Ectodermal cell (in vitro differentiated cells): ENCODE measurements around the gene KRTAP10-1.
"Not testable (repeated sequence)": the region's sequence is repeated elsewhere in the genome, so short reads cannot be mapped to it uniquely, and the experiment has no call there.

ENCODE experiments used
- H3K27ac ChIP-seq: 2 replicates; pipeline ENCODE4 v1.7.0; 2013; ENCODE audit warnings: mild to moderate bottlenecking, low read depth, low read length; ENCODE audit not compliant: insufficient read depth, poor library complexity, severe bottlenecking
- H3K27me3 ChIP-seq: 2 replicates; pipeline ENCODE4 v1.7.0; 2013; ENCODE audit warnings: mild to moderate bottlenecking, low read length; ENCODE audit not compliant: insufficient read depth, control insufficient read depth, poor library complexity, severe bottlenecking
- H3K36me3 ChIP-seq: one replicate; pipeline ENCODE4 v1.7.0; 2013; ENCODE audit warnings: low read length; ENCODE audit not compliant: control insufficient read depth, insufficient read depth
- H3K4me1 ChIP-seq: one replicate; pipeline ENCODE4 v1.7.0; 2013; ENCODE audit warnings: low read length; ENCODE audit not compliant: control insufficient read depth, insufficient read depth
- H3K4me3 ChIP-seq: 2 replicates; pipeline ENCODE4 v1.7.0; 2013; ENCODE audit warnings: low read depth, low read length, control low read depth; ENCODE audit not compliant: insufficient read depth
- H3K9me3 ChIP-seq: 2 replicates; pipeline ENCODE4 v1.7.0; 2013; ENCODE audit warnings: mild to moderate bottlenecking, low read length, moderate library complexity; ENCODE audit not compliant: control insufficient read depth
- WGBS, 2 experiments: methylation state at CpG; one replicate each; pipeline ENCODE4 v1.1.7; 2013; ENCODE audit warnings: missing lambda C conversion rate in 2 of 2; 5-methylcytosine and 5-hydroxymethylcytosine counted together

KRTAP10-1 gene

DNA sequence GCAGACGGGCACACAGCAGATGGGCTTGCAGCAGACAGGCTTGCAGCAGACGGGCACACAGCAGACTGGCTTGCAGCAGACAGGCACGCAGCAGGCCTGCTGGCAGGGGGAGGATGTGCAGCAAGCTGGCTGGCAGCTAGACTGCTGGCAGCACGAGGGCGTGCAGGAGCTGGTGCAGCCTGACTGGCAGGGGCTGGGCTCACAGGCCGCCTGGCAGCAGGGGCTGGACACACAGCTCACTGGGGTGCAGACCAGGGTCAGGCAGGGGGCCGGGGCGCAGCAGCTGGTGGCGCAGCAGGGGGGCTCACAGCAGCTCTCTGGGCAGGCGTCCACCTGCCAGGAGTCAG is 18.3 kb upstream of the KRTAP10-1 start:
- not testable (repeated sequence) for H3K9me3 ChIP-seq, H3K36me3 ChIP-seq, H3K27ac ChIP-seq, H3K4me3 ChIP-seq, H3K27me3 ChIP-seq
- 65 to 71% methylated on average over 10 of the region's 10 CpGs for WGBS, 2 experiments
- H3K4me1 ChIP-seq = peaks cover 15% of the 10 kb centered on the region

DNA sequence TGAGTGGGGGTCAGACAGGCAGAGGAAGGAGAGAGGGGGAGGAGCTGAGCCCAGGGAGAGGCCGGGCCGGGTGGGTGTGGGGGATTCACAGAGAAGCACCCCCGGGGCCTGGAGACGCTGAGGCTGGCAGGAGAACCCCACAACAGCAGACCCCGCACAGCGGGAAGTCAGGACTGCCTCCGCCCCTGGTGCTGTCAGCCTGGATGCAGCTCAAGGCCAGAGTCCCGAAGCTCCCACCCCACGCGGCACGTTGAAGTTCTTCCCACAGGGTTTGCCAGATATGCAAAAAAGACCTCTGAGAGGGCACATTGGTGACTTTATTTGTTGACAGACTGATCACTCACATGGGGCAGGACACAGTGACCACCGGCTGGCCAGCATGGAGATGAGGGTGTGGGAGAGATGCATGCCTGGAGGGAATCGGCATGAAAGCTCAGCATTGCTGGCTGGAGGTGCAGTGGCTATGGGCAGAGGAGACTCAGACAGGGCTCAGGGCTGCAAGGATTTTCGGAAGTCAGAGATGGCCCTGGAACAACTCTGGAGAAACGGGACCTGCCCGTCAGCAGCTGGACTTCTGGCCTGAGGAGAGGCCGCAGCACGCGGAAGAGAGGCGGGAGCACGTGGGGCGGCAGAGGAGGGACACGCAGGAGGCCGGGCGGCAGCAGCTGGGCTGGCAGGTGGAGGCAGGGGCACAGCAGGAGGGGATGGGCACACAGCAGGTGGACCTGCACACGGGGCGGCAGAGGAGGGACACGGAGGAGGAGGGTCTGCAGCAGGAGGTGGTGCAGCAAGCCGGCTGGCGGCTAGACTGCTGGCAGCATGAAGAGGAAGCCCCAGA is 17.7 kb upstream of the KRTAP10-1 start:
- 76 to 79% methylated on average over 30 of the region's 30 CpGs for WGBS, 2 experiments
- Histone ChIP-seq H3K9me3 (no peaks in the 10 kb centered on the region), H3K27ac (no peak overlapping the region), H3K27me3 (no peaks in the 10 kb centered on the region), H3K36me3 (no peaks in the 10 kb centered on the region), H3K4me1 (peaks cover 16% of the 10 kb centered on the region), H3K4me3 (no peak overlapping the region)

DNA sequence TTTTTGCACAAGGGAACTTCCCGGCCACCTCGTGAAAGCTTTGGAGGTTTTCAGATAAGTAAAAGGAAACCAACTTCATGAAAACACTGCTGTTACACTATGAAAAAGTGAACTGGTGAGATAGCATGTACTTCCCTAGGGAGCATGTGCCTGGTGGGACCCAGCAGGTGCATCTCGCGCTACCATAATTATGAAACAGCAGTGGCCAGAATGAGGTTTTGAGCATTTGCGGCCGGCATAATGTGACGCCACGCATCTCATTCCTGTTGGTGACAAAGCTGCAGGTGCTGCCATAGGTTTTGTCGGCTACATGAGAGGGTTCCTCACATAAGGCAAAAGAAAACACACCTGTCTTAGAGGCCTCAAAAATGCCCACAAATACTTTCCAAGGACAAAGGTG is 16.9 kb upstream of the KRTAP10-1 start:
- Histone ChIP-seq H3K36me3 (no peaks in the 10 kb centered on the region), H3K27ac (no peak overlapping the region), H3K4me3 (no peak overlapping the region), H3K9me3 (no peaks in the 10 kb centered on the region), H3K27me3 (no peaks in the 10 kb centered on the region), H3K4me1 (peaks cover 19% of the 10 kb centered on the region)
- WGBS, 2 experiments = 92 to 93% methylated on average over 9 of the region's 9 CpGs

DNA sequence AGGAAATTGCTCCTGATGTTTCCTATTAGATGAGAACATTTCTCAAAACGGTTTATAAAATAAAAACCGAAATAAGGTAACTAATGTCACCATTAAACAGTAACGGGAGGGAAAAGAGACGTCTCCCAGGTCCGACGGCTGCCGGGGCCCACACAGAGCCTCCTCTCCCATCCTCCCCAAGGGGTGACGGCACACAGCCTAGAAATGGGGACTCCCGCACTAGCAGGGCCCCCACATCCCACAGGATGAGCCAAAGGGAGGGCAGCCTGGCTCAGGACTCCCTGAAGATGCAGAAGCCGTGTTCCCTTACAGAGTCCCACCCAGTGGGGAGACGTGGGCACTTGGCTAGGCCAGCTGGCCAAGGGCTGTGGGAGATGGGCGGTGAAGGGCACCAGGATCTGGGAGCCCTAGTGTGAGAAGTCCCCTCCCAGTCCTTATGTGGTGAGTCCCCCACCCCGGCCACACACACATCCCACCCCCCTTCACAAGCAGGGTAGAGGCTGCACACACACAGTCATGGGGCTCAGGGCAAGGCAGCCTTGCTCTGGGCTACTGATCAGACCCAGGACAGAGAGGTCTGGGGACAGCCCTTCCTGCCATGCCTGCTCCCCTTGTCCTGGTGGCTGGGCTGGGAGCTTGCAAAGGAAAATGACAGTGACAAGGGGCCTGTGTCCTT is 15.3 kb upstream of the KRTAP10-1 start:
- WGBS, 2 experiments = 93 to 95% methylated on average over 13 of the region's 13 CpGs
- H3K4me1 ChIP-seq = peaks cover 30% of the 10 kb centered on the region
- no peaks in the 10 kb centered on the region for H3K9me3 ChIP-seq
- no peaks in the 10 kb centered on the region for H3K27me3 ChIP-seq
- no peak overlapping the region for H3K4me3 ChIP-seq
- no peak overlapping the region for H3K27ac ChIP-seq
- no peaks in the 10 kb centered on the region for H3K36me3 ChIP-seq

DNA sequence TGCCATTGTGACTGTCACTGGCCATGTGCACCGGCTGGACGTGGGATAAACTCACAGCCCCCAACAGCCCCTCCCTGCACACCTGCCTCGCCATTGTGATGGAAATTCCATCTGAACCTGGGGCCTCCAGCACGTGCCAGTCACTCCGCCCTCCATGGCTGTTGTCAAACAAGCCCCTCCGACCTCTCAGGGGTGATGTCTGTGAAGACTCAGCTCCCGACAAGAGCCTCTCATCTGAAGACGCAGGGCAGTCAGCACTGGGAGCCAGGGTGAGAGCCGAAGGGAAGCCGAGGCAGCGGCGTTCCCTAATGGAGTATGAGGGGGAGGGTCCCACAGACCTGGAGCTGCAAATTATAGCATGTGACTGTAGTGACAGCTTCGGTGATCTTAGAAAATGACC is 12.7 kb upstream of the KRTAP10-1 start:
- Histone ChIP-seq H3K9me3 (no peaks in the 10 kb centered on the region), H3K27me3 (no peaks in the 10 kb centered on the region), H3K36me3 (no peaks in the 10 kb centered on the region), H3K4me3 (no peak overlapping the region), H3K4me1 (peaks cover 36% of the 10 kb centered on the region), H3K27ac (no peak overlapping the region)
- 77 to 78% methylated on average over 13 of the region's 13 CpGs for WGBS, 2 experiments

DNA sequence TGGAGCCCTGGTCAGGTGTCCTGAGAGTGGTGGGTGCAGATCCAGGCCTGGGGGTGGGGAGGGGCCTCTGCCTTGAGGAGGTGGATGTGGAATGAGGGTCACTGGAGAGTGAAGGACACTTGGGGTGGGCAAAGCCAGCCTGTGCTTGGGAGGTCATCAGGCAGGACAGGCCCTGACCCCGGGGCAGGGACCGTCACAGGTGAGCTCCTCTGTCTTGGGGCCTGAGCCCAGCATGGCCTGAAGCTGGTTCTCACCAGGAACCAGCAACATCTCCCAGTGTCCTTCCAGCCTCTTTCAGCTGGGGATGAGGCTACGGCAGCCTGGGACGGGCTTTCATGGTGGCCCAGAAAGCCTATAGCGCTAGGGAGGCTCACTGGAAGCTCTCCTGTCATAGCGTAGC is 12.1 kb upstream of the KRTAP10-1 start:
- H3K4me3 ChIP-seq = no peak overlapping the region
- H3K4me1 ChIP-seq = peaks cover 31% of the 10 kb centered on the region
- 78 to 80% methylated on average over 6 of the region's 6 CpGs for WGBS, 2 experiments
- no peaks in the 10 kb centered on the region for H3K36me3 ChIP-seq
- no peak overlapping the region for H3K27ac ChIP-seq
- H3K27me3 ChIP-seq = no peaks in the 10 kb centered on the region
- no peaks in the 10 kb centered on the region for H3K9me3 ChIP-seq

DNA sequence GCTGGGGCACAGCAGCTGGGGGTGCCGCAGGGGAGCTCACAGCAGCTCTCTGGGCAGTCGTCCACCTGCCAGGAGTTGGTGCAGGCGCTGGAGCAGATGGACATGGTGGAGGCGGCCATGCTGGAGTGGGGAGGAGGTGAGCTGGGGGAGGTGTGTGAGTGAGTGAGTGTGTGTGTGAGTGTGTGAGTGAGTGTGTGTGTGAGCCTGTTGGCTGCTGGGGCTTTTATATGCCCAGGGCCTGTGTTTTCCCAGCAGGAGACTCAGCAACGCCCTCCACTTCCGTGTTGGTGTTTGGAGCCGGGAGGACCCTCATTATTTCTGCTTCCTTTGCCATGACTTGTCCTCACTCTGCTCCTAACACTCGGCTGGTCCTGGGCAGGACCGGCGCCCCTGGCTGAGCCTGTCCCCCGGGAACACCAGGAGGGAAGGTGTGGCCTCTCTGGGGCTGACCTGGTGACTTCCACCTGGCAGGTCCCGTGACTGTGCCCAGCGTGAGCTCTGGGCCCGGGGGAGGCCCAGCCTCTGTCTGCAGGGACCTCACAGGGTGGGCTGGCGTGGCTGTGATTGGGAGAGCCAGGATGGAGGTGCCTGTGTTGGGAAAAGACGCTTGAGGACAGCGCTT is 11.5 kb upstream of the KRTAP10-1 start, which contains the start of gene KRTAP10-2:
Gene KRTAP10-2, minus strand, starts transcription at position 166 of the 622 bp plus-strand sequence. Its CDS starts 47 bp downstream, at position 119.
- Histone ChIP-seq H3K4me1 (peaks cover 27% of the 10 kb centered on the region), H3K27me3 (no peaks in the 10 kb centered on the region), H3K36me3 (no peaks in the 10 kb centered on the region), H3K9me3 (no peaks in the 10 kb centered on the region), H3K4me3 (no peak within 1 kb of the TSS), H3K27ac (no peak within 1 kb of the TSS)
- WGBS, 2 experiments = 83 to 87% methylated on average over 17 of the region's 17 CpGs

DNA sequence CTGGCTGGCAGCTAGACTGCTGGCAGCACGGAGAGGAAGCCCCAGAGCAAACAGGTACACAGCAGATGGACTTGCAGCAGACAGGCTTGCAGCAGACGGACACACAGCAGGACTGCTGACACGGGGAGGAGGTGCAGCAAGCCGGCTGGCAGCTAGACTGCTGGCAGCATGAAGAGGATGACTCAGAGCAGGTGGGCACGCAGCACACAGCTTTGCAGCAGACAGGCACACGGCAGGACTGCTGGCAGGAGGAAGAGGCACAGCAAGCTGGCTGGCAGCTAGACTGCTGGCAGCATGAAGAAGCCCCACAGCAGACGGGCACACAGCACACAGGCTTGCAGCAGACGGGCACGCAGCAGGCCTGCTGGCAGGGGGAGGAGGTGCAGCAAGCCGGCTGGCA is 10.8 kb upstream of the KRTAP10-1 start:
- H3K4me3 ChIP-seq = no peak overlapping the region
- H3K27me3 ChIP-seq = no peaks in the 10 kb centered on the region
- H3K4me1 ChIP-seq = peaks cover 27% of the 10 kb centered on the region
- no peaks in the 10 kb centered on the region for H3K9me3 ChIP-seq
- no peak overlapping the region for H3K27ac ChIP-seq
- H3K36me3 ChIP-seq = no peaks in the 10 kb centered on the region
- 76% methylated on average over 10 of the region's 10 CpGs for WGBS, 2 experiments

DNA sequence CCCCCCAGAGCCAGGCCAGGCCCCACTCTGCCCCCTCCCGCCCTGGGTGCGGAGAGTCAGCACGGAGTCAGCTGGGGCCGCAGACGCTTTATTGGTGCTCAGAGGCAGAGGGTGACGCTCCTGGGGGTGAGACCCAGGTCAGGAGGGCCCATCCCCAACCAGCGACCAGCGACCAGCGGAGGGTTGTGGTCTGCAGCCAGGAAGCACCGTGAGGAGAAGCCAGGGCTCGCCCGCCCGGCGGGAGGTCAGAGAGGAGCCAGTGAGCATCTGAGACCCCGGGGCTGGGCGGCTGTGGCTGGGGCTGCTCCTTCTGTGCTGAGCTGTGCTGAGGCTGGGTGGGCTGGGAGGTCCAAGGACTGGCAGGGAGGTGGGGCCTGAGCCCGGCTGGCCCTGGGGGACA is 10.3 kb upstream of the KRTAP10-1 start:
- WGBS, 2 experiments = 78 to 84% methylated on average over 17 of the region's 17 CpGs
- not testable (repeated sequence) for H3K27me3 ChIP-seq, H3K27ac ChIP-seq, H3K36me3 ChIP-seq, H3K9me3 ChIP-seq, H3K4me3 ChIP-seq
- peaks cover 27% of the 10 kb centered on the region for H3K4me1 ChIP-seq

DNA sequence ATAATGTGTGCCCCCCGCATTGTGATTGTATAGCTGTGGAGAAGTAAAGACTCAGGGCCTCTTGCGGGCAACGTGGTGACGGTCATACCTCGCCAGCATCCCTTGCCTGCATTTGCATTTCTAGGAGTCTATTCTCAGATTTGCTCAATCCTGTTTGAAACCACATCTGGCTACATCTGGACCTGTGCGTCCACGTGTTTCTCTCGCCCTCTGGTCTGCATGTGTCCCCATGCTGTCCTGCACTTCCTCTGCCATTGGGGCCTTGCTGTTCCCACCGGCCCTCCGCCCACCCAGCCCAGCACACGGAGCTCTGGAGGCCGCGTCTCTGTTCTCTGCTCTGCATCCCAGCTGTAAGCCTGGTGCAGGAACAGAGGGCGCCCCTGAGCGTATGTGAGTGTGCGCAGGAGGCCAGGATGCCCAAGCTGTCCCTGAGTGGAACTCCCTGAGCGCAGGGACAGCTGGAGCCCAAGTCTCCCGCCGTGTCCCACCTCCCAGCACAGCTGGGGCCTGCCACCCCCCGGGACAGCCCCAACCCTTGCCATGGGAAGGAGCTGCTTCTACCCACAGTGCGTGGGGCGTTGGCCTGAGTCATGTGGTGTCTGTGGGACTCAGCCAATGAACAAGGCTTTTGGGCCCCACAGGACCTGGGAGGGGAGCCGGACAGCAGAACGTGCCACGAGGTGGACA is 9.7 kb upstream of the KRTAP10-1 start:
- 80 to 81% methylated on average over 25 of the region's 25 CpGs for WGBS, 2 experiments
- H3K27me3 ChIP-seq = no peaks in the 10 kb centered on the region
- H3K27ac ChIP-seq = peak overlapping the region; percentile 85
- peaks cover 27% of the 10 kb centered on the region for H3K4me1 ChIP-seq
- no peak overlapping the region for H3K4me3 ChIP-seq
- H3K9me3 ChIP-seq = no peaks in the 10 kb centered on the region
- no peaks in the 10 kb centered on the region for H3K36me3 ChIP-seq
